ENCODE measurements around the gene CTSD.
A peak's percentile ranks its signal among the peaks of the same experiment; 100 is the strongest.

Gene CTSD

DNA sequence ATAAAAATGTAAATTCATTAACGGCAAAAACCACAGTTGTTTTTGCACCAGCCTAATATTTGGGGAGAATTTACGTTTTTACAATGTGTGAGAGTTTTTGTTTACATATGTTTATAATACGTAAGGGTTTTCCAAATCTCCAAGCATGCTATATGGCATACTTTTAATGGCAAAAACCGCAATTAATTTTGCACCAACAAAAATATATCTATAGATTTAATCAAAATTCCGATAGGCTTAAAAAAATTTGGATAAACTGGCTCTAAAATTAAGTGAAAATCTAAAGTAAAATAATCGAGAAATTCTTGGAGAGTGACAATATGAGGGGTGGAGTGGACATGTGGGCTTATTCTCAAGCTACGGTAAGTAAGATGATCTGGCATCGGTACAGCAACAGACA, 43.9 kb downstream of the CTSD start:
- DNase-seq, result no peak

DNA sequence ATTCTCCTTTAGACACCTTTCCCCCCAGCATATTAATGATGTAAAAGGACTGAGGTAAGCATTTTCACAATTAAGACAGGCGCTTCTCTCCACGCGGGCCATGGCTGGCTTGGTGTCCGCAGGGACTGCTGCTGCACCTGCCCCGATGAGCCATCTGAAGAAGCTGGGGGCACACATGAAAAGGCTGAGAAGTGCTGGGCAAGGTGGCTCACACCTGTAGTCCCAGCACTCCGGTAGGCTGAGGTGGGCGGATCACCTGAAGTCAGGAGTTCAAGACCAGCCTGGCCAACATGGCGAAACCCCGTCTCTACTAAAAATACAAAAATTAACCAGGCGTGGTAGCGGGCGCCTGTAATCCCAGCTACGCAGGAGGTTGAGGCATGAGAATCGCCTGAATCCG, 45.4 kb downstream of the CTSD start:
- no peak for DNase-seq

DNA sequence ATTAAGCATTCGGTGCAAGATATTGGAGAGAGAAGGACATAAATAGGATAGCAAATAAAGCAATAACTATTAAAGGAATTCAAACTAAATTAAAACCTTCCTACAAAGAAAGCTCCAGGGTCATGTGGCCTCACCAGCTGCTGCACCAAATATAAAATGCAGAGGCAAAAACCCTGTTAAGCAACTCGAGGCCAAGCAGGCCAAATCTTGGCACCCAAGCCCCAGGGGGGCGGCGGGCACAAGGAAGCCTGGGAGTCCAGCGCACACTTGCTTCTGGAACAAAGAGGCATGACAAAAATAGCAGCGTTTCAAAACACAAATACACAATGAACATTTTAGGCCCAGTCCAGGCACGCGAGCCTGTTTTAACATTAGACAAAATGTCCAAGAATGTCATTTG, 46.0 kb downstream of the CTSD start:
- DNase-seq, result no peak

DNA sequence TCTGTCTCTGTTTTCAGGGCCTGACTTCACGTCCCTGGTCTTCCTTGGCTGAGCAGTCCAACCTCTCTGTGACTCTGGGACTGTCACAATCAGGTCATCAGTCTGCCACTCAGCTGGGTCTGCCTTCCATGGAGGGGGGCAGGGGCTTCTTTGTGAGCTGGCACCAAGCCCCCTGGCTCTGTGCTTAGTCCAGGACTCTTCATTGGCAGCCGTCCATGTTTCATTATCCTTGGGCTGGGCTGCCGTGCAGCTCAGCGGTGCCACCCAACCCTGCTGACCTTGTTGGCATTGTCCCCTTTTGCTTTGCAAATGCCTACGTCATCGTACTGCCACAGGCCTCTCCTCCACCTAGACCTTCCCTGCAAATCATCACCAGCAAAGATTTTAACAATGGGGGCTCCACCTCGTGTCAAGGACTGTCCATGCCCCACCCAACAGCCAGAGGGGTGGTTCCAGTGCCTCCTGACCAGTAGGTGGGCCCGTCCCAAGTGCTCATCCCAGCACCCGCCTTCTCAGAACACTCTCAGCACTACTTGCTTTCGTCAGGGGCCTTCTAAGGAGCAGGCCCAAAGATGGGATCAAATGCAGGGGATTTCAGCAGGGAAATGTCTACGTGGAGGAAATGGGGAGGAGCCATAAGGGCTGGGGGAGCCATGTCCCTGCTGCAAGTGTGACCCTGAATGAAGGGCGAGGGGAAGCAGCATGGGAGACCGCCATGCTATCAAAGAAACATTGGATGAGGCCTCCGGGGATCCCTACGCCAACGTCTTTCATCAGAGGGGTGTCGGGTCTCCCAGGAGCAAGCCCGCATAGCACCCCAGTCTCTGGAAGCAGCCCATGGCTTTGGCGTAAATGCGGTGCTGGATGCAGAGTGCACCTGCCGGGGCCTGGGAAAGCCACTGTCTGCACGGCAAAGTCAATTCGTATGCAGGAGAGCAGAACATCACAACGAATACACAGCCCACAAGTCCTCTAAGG, 48.5 kb downstream of the CTSD start:
- no peak for DNase-seq

DNA sequence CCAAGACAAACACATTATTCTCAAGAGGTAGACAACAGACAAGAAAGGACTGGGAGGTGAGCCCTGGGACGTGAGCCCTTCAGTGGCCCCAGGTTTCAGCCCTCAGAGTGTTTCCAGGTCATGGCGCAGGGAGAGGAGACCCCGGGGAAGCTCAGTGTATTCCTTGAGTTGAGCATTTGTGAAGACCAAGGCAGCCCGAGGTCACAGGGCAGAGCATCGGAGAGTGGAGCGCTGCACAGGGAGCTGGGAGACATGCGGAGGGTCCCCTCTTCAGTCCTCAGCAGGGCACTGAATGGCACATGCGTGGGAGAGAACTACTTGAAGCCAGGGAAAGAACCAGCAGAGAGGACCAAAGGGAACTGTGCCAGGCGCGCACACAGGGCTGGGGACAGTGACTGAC, 55.0 kb downstream of the CTSD start:
- no peak for DNase-seq

DNA sequence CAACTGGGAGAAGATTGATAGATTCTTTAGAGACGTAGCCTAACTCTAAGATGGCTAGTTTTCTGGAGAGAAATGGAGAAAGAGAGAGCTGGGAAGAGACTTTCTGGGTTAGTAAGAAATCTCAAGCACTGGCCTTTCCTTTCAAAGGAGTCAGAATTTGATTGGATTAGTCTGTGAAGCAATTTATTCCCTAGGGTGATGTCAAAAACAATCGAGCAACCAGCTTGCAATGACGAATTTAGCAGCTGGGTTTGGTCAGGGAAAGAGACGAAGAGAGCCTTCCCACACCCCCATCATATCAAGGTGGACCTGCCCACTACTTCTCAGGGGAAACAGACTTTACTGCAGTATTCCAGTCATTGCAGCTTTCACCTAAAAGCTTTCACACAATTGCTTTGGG, 56.0 kb downstream of the CTSD start:
- DNase-seq, result no peak

DNA sequence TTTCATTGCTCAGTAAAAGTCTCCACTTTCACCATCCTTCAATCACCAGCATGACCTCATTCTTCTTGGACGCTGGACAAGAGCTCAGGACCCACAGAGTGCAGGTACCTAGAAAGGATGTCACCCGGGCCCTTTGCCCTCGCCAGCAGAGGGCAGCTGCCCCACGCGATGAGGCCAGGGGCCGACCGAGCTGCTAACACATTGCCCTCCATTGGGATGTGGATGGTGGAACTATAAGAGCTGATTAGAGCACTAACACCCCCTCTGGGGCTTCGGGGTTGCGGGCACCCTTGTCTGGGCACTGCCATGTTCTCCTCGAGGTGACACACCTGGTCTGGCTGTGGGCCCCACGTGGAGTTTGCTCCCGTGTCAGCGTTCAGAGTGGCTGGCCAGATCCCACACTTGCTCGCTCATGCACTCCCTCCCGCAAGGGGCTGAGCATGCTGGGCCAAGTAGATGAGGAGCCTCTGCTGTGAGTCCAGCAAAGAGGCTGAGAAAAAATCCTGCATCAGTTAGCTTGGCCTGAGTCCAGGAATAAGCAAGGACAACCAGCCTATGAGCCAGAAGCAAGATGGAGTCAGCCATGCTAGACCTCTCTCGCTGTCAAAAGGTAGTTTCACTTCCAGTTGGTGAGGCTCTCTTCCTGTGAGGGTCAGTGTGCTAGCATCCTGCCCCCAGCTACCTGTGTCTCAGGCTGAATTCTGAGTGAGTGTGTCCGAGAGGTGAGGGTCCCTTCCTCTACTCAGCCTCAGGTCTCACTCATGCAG, 56.9 kb downstream of the CTSD start:
- peak; percentile 9 for DNase-seq

DNA sequence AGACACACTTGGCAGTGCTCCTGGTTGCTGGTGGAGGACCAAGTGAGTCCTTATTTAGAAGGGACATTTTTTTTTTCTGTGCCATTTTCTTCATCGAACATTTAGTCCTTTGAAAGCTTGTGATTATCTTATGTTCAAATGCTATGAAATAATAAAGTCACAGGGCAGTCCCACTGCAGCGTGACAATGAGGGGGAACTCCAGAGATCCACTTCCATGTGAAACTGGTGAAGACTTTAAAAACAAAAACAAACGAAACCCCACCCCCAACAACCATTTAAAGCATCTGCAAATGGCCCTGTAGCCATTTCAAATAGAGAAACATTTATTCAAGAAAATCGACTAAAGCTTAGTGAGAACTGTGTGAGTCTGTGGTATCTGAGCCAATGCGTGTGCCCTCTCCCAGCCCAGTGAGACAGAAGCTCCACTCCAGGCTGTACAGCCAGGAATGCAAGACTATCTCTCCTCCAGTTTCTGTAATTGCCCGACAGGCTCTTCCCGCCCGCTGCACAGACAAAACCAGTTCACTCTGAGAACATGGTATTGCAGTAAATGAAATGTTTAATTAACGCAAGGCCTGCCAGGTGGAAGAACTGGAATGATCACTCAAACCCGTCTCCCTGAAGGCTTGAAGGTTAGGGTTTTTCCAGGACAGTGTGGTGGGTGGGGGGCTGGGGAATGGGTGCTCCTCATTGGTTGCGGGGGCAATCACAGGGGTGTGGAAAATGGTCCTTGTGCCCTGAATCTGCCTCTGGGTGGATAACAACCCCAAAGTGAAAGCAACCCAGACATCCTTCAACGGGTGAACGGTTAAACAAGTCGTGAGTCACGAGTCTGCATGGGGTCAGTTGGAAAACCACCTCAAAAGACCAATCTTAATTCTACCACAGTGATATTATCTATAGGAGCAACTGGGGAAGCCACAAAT, 58.3 kb downstream of the CTSD start:
- DNase-seq, result peak; percentile 81

DNA sequence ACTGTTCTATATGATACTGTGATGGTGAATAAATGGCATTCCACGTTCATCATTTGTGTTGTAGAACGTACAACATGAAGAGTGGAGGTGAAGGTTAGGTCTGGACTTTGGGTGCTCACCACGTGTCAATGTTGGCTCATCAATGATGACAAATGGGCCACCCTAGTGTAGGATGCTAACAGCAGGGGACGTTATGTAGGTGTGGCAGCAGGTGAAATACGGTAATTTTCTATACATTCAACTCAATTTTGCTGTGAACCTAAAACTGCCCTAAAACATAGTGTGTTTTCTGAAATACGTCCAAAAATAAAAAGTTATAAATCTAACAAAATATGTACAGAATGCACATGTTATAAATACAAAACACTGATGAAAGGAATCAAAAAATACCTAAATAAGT, 60.6 kb downstream of the CTSD start:
- DNase-seq, result no peak

Data from OCI-M1 (cell line).